PC-9 (cell line): ENCODE measurements around the gene ME3.

ENCODE experiments used
- CTCF ChIP-seq: fragments of 200-600 bp; sonication (generic); conservative IDR thresholded peaks from 2 replicates; pipeline ENCODE4 v1.6.1; 2017; ENCODE audit warnings: mixed run types, antibody characterized with exemption, mild to moderate bottlenecking, moderate library complexity
- EZH2 ChIP-seq: fragments of 200-600 bp; sonication (generic); IDR thresholded peaks from 2 replicates; pipeline ENCODE4 v1.8.0; 2017; ENCODE audit warnings: antibody characterized with exemption, low read depth

GRCh38 chr11:86510674-86511073, 161.7 kb downstream of the ME3 start:
- TF ChIP-seq CTCF (no peak), EZH2 (no peak)
